OCI-LY3 (cell line): ENCODE data around the gene KLHL40.

ENCODE experiments used
- H2AFZ ChIP-seq: fragments of 200-600, 300-600 bp; shearing (Covaris generic); 2 replicates; pipeline ENCODE4 v1.6.0; 2014; ENCODE audit warnings: antibody characterized with exemption, low read depth, low read length
- H3K27ac ChIP-seq: fragments of 200-600, 300-600 bp; sonication (generic); 2 replicates; pipeline ENCODE4 v1.5.1; 2014; ENCODE audit warnings: mild to moderate bottlenecking, low read length, moderate library complexity, mixed read lengths
- H3K27me3 ChIP-seq: fragments of 200-600, 300-600 bp; sonication (generic); 2 replicates; pipeline ENCODE4 v1.6.1; 2014; ENCODE audit warnings: low read depth, low read length, mixed read lengths
- H3K36me3 ChIP-seq: fragments of 200-600, 300-600 bp; sonication (generic); replicated peaks from 2 replicates; pipeline ENCODE3; 2014; ENCODE audit warnings: low read depth, low read length, mixed read lengths
- H3K4me1 ChIP-seq: fragments of 300-600, 200-600 bp; sonication (generic); 2 replicates; pipeline ENCODE4 v1.6.1; 2014; ENCODE audit warnings: low read length, mixed read lengths
- H3K4me2 ChIP-seq: fragments of 200-600, 300-600 bp; sonication (generic); 2 replicates; pipeline ENCODE4 v1.6.1; 2014; ENCODE audit warnings: low read length, mixed read lengths
- H3K4me3 ChIP-seq: fragments of 300-600, 200-600 bp; sonication (generic); 2 replicates; pipeline ENCODE4 v1.5.1; 2014; ENCODE audit warnings: antibody characterized with exemption, mild to moderate bottlenecking, low read length, moderate library complexity
- H3K79me2 ChIP-seq: fragments of 300-600, 200-600 bp; shearing (Covaris generic); 2 replicates; pipeline ENCODE4 v1.6.1; 2014; ENCODE audit warnings: mild to moderate bottlenecking, low read length, mixed read lengths
- H3K9ac ChIP-seq: fragments of 300-600, 200-600 bp; shearing (Covaris generic); 2 replicates; pipeline ENCODE4 v1.6.0; 2014; ENCODE audit warnings: mild to moderate bottlenecking, low read length, moderate library complexity
- H3K9me3 ChIP-seq: fragments of 200-600, 300-600 bp; shearing (Covaris generic); 2 replicates; pipeline ENCODE4 v1.6.1; 2014; ENCODE audit warnings: low read length, mixed read lengths; ENCODE audit not compliant: insufficient read depth
- H4K20me1 ChIP-seq: fragments of 200-600, 300-600 bp; sonication (generic); 2 replicates; pipeline ENCODE4 v1.6.1; 2016; ENCODE audit warnings: low read length, mixed read lengths; ENCODE audit not compliant: insufficient read depth
- EZH2phosphoT487 ChIP-seq: fragments of 200-600 bp; shearing (Covaris generic); IDR thresholded peaks from 2 replicates; pipeline ENCODE4 v1.6.1; 2018; ENCODE audit warnings: antibody characterized with exemption, mixed run types, low read depth
- TF ChIP-seq, protein P1 (sequence below): fragments of 200-600, 300-600 bp; sonication (generic); IDR thresholded peaks from 2 replicates; pipeline ENCODE4 v1.5.1; 2014; ENCODE audit warnings: antibody characterized with exemption, low read length, low read depth

KLHL40 gene

DNA sequence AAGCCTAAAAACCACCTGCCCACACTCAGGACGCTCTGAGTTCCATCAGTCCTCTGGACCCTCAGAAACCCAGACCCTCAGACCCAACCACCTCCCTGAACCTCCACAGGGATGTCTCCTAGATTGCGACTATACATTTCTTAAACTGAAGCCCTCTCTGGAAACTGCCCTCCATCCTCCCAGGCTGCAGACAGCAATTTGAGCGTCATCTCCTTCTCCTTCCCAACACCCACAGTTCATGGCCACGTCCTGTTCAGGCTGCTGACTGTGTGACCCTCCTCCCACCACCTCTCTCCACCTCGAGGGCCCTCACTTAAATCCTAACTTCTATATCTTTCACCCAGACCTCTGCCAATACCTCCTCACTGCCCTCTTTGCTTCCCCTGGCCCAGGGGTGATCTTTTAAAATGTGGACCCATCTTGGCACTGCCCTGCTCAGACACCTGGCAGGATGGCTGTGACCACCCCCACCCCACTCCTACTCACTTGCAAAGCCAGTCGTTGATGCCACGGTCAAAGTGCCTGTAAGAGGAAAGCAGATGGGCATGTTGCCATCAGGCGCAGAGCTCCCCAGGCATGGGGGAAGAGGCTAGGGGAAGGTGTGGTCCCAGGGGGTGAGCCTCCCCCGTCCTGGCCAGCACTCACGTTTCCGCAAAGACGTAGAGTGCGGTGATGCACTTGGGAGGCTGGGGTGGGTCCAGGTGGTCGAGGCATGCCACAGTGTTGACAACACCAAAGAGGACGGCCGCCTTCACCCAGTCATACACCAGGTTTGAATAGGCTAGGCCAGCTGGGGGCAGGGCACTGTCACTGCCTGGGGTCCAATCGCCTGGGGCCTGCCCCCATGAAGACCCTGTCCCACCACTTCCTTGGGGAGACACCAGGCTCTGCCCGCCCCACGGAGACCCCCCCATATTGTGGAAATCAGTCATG, 11.3 kb downstream of the KLHL40 start:
- TF ChIP-seq, protein P1, sequence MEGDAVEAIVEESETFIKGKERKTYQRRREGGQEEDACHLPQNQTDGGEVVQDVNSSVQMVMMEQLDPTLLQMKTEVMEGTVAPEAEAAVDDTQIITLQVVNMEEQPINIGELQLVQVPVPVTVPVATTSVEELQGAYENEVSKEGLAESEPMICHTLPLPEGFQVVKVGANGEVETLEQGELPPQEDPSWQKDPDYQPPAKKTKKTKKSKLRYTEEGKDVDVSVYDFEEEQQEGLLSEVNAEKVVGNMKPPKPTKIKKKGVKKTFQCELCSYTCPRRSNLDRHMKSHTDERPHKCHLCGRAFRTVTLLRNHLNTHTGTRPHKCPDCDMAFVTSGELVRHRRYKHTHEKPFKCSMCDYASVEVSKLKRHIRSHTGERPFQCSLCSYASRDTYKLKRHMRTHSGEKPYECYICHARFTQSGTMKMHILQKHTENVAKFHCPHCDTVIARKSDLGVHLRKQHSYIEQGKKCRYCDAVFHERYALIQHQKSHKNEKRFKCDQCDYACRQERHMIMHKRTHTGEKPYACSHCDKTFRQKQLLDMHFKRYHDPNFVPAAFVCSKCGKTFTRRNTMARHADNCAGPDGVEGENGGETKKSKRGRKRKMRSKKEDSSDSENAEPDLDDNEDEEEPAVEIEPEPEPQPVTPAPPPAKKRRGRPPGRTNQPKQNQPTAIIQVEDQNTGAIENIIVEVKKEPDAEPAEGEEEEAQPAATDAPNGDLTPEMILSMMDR: no peak
- no peak for TF ChIP-seq EZH2phosphoT487
- Histone ChIP-seq H3K4me2 (no peak overlapping the region), H3K4me1 (no peaks in the 10 kb centered on the region), H3K9ac (no peak overlapping the region), H3K36me3 (no peaks in the 10 kb centered on the region), H3K27ac (no peak overlapping the region), H2AFZ (no peak overlapping the region), H3K9me3 (no peaks in the 10 kb centered on the region), H4K20me1 (0 out of 2 replicates have a peak, but pooled peaks cover 2% of the 10 kb centered on the region), H3K27me3 (peaks cover 25% of the 10 kb centered on the region), H3K79me2 (no peaks in the 10 kb centered on the region), H3K4me3 (no peak overlapping the region)

DNA sequence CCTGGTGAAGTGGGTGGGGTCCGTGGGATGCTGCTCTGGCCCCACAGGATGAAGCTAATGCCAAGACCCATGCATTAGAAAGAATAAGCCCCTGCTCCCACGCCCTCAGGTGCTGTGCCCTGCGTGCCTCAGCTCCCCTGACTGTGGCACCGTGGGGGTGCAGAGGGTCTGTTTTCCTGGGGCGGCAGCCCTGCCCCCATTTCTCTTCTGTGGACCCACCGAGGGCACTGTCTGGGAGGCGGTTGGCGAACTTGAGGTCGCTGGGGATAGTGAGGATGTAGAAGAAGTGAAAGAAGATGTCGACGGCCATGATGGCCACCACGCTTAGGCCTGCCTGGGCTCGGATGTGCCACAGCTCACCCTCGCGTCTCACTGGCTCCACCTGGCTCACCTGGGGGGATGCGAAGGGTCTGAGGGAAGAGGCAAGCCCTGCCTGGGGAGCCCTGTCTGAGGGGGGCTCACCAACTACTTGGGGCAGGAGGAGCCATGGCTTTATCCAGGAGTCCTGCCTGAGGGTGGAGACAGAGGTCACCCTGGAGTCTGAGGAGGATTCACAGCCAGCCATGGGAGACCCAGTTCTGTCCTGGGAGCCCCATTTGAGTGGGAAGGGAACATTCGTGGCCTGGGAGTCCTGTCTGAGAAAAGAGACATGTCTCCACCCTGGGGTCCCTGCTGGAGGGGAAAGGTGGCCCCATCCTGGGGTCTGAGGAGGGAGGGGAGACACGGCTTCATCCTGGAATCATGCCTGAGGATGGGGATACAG, 12.1 kb downstream of the KLHL40 start:
- no peak overlapping the region for H3K9ac ChIP-seq
- H3K27me3 ChIP-seq: peaks cover 25% of the 10 kb centered on the region
- H3K9me3 ChIP-seq: no peaks in the 10 kb centered on the region
- TF ChIP-seq, protein P1: no peak
- TF ChIP-seq EZH2phosphoT487: no peak
- no peak overlapping the region for H3K27ac ChIP-seq
- 0 out of 2 replicates have a peak, but pooled peaks cover 6% of the 10 kb centered on the region for H4K20me1 ChIP-seq
- no peak overlapping the region for H3K4me2 ChIP-seq
- no peaks in the 10 kb centered on the region for H3K36me3 ChIP-seq
- no peak overlapping the region for H3K4me3 ChIP-seq
- no peak overlapping the region for H2AFZ ChIP-seq
- H3K79me2 ChIP-seq: no peaks in the 10 kb centered on the region
- no peaks in the 10 kb centered on the region for H3K4me1 ChIP-seq

DNA sequence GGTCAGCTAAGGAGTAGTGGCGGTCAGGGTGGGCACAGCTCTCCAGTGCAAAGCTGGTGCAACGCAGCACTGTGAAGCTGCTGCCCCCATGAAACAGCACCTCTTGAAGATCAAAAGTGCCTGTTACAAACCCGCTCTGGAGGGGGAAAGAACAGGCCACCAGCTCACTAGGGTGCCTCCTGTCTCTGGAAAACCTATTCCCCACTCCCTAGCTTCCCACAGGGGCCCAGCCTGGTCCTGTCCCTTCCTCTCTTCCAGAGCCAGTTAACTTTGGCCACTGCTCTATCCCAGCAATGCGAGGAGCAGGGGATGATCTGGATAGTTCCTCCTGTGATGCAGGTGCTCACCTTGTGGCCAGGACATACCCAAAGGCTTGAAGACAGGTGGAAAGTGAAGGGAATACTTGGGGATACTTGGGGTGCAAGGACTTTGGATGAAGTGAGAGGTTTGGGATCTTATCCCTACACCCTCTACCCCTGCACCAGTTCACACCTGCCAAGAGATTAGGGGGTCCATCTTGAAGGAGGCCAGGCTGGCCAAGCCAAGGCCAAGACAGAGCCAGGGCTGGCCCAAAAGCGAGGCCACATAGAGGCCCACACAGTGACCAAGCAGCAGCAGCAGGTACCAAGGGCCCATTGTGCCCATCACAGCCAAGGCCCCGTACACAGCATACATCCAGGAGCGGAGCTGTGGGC, 13.0 kb downstream of the KLHL40 start:
- Histone ChIP-seq H3K4me3 (no peak overlapping the region), H3K79me2 (no peaks in the 10 kb centered on the region), H3K27me3 (peaks cover 25% of the 10 kb centered on the region), H3K9ac (no peak overlapping the region), H4K20me1 (0 out of 2 replicates have a peak, but pooled peaks cover 6% of the 10 kb centered on the region), H3K4me2 (no peak overlapping the region), H3K36me3 (no peaks in the 10 kb centered on the region), H3K4me1 (no peaks in the 10 kb centered on the region), H2AFZ (no peak overlapping the region), H3K27ac (no peak overlapping the region), H3K9me3 (no peaks in the 10 kb centered on the region)
- no peak for TF ChIP-seq EZH2phosphoT487
- TF ChIP-seq, protein P1: no peak

DNA sequence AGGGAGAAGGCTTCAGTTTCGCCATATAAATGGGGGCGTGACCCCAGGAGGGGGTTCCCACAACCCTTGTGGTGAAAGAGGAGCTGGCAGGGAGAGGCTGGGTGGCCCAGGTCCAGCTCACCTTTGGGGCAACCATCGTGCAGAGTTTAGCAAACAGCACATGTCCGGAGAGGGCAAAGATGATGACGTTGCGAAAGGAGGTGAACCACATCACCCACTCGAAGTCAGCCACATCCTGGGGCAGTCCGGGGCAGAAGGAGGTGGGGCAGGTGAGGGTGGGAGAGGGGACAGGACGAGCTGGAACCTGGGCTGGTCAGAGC, 13.5 kb downstream of the KLHL40 start:
- H4K20me1 ChIP-seq: 0 out of 2 replicates have a peak, but pooled peaks cover 6% of the 10 kb centered on the region
- H3K36me3 ChIP-seq: no peaks in the 10 kb centered on the region
- no peaks in the 10 kb centered on the region for H3K4me1 ChIP-seq
- H3K9me3 ChIP-seq: no peaks in the 10 kb centered on the region
- TF ChIP-seq, protein P1: no peak
- no peak for TF ChIP-seq EZH2phosphoT487
- H3K4me2 ChIP-seq: no peak overlapping the region
- peaks cover 25% of the 10 kb centered on the region for H3K27me3 ChIP-seq
- no peak overlapping the region for H3K9ac ChIP-seq
- no peaks in the 10 kb centered on the region for H3K79me2 ChIP-seq
- no peak overlapping the region for H3K4me3 ChIP-seq
- H3K27ac ChIP-seq: no peak overlapping the region
- H2AFZ ChIP-seq: no peak overlapping the region
